22Rv1 (cell line): ENCODE results near the gene GPATCH8.

ENCODE experiments used
- ZFX ChIP-seq: fragments of 450-650 bp; IDR thresholded peaks from 2 replicates; pipeline ENCODE4 v1.6.1; 2017; ENCODE audit warnings: antibody characterized with exemption, borderline replicate concordance
- TF ChIP-seq, protein P1 (sequence below): fragments of 450-650 bp; IDR thresholded peaks from 2 replicates; pipeline ENCODE4 v1.5.1; 2017; ENCODE audit warnings: mild to moderate bottlenecking

DNA sequence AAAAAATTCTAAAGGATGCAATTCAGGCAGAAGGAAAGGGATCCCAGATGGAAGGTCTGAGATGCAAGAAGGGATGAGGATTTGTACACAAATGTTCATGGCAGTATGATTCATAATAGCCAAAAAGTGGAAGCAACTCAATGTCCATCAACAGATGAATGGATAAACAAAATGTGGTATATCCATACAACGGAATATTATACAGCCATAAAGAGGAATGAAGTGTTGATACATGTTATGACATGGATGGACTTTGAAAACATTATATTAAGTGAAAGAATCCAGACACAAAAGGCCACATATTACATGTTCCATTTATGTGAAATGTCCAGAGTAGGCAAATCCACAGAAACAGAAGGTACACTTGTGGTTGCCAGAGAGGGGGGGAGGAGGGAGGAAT lies 23.9 kb upstream of the GPATCH8 start:
- TF ChIP-seq, protein P1, sequence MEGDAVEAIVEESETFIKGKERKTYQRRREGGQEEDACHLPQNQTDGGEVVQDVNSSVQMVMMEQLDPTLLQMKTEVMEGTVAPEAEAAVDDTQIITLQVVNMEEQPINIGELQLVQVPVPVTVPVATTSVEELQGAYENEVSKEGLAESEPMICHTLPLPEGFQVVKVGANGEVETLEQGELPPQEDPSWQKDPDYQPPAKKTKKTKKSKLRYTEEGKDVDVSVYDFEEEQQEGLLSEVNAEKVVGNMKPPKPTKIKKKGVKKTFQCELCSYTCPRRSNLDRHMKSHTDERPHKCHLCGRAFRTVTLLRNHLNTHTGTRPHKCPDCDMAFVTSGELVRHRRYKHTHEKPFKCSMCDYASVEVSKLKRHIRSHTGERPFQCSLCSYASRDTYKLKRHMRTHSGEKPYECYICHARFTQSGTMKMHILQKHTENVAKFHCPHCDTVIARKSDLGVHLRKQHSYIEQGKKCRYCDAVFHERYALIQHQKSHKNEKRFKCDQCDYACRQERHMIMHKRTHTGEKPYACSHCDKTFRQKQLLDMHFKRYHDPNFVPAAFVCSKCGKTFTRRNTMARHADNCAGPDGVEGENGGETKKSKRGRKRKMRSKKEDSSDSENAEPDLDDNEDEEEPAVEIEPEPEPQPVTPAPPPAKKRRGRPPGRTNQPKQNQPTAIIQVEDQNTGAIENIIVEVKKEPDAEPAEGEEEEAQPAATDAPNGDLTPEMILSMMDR = no peak
- no peak for TF ChIP-seq ZFX
